ENCODE results near the gene DSG3. TPM values are rescaled to one million over a fixed set of nuclear protein-coding genes. Genes with fewer than 3 reads are reported as not detected.

The DSG3 gene
- total and polyA plus RNA-seq, 2 of the 8 experiments (the other 6 are each of a cell fraction or from before 2014, with no cell fraction given) = 0.03 to 0.07 TPM

GRCh38 chr18:31426871-31427406 is 20.6 kb upstream of the DSG3 start:
- Histone ChIP-seq H3K36me3 (ENCODE audit: control insufficient read depth in 2 of 4, insufficient read depth in 4 of 4, low read length in 3 of 4) (no peaks in the 10 kb centered on the region), H3K79me2 (ENCODE audit: control insufficient read depth in 1 of 2, insufficient read depth in 2 of 2, low read length in 2 of 2) (no peaks in the 10 kb centered on the region), H4K5ac (ENCODE audit: insufficient read length, low read depth, low read length) (no peak overlapping the region), H3K14ac (ENCODE audit: insufficient read length) (no peak overlapping the region), H3K56ac (replicated peaks; ENCODE audit: insufficient read length, low read depth, low read length) (no peak overlapping the region), H2BK120ac (replicated peaks; ENCODE audit: low read depth, low read length) (no peak overlapping the region), H3K4ac (replicated peaks; ENCODE audit: insufficient read length, low read depth, low read length) (no peak overlapping the region), H3K9ac (replicated peaks in 1 of 4; ENCODE audit: extremely low read depth in 1 of 4, low read depth in 3 of 4, low read length in 3 of 4) (no peak overlapping the region), H3K79me1 (ENCODE audit: low read depth, low read length) (no peaks in the 10 kb centered on the region), H3K27me3 (replicated peaks in 1 of 4; ENCODE audit: control insufficient read depth in 3 of 4, extremely low read depth in 1 of 4, insufficient read depth in 3 of 4, low read length in 3 of 4) (no peaks in the 10 kb centered on the region), H3K23ac (ENCODE audit: insufficient read length) (no peak overlapping the region), H3K23me2 (ENCODE audit: low read depth, low read length) (no peaks in the 10 kb centered on the region), H2BK12ac (ENCODE audit: low read depth, low read length) (no peak overlapping the region), H3K27ac (ENCODE audit: low read depth, low read length) (no peak overlapping the region), H3K4me1 (replicated peaks in 1 of 4; ENCODE audit: control insufficient read depth in 3 of 4, insufficient read depth in 4 of 4, low read length in 3 of 4) (no peaks in the 10 kb centered on the region), H4K91ac (replicated peaks; ENCODE audit: insufficient read length, low read length) (no peak overlapping the region), H4K20me1 (replicated peaks in 1 of 2; ENCODE audit: control insufficient read depth in 1 of 2, insufficient read depth in 2 of 2, low read length in 2 of 2) (no peaks in the 10 kb centered on the region), H2AK5ac (ENCODE audit: low read depth, low read length) (no peak overlapping the region), H2BK15ac (ENCODE audit: low read length) (no peak overlapping the region), H3K4me3 (ENCODE audit: extremely low read depth in 1 of 4, insufficient read depth in 2 of 4, low read depth in 3 of 4, low read length in 4 of 4) (no peak overlapping the region), H3K4me2 (ENCODE audit: insufficient read depth in 1 of 2, low read depth in 2 of 2, low read length in 2 of 2) (no peak overlapping the region), H2BK5ac (ENCODE audit: low read depth, low read length) (no peak overlapping the region), H4K8ac (ENCODE audit: extremely low read depth, insufficient read depth, low read length) (no peak overlapping the region), H2AFZ (ENCODE audit: low read length) (peak overlapping the region; percentile 63; the same call in 1 of the 2 replicates), H3K18ac (ENCODE audit: extremely low read depth, low read length) (no peak overlapping the region), H3K9me3 (ENCODE audit: insufficient read depth in 2 of 2, low read depth in 1 of 2, low read length in 1 of 2) (no peaks in the 10 kb centered on the region), H2BK20ac (ENCODE audit: low read length) (no peak overlapping the region)
- 72% methylated on average over 5 of the region's 5 CpGs; no CpG with 5 or more reads in 1 of the 2 experiments for WGBS, 2 experiments (ENCODE audit: extremely low coverage in 1 of 2, insufficient coverage in 1 of 2, insufficient read length in 1 of 2, insufficient replicate concordance in 2 of 2, low coverage in 1 of 2, low lambda C conversion rate in 2 of 2, missing lambda C conversion rate in 1 of 2)
- no peak for TF ChIP-seq POLR2AphosphoS5 (IDR thresholded peaks at IDR 0.05; ENCODE audit: low read depth, low read length)
- no peak for TF ChIP-seq CEBPB (IDR thresholded peaks at IDR 0.05; ENCODE audit: low read depth, low read length)
- no peak for TF ChIP-seq POLR2A (IDR thresholded peaks at IDR 0.05; ENCODE audit: control extremely low read depth in 1 of 2, low read depth in 2 of 2, low read length in 2 of 2)
- no peak for TF ChIP-seq SP2 (IDR thresholded peaks at IDR 0.05; ENCODE audit: low read length)
- TF ChIP-seq KDM4A (IDR thresholded peaks at IDR 0.05; ENCODE audit: low read depth, low read length, severe bottlenecking) = no peak
- no peak for TF ChIP-seq ASH2L (IDR thresholded peaks at IDR 0.05; ENCODE audit: low read length)
- no peak for TF ChIP-seq KDM1A (IDR thresholded peaks at IDR 0.05; ENCODE audit: borderline replicate concordance, low read length)
- no peak for TF ChIP-seq TBP (IDR thresholded peaks at IDR 0.05; ENCODE audit: low read depth, low read length)
- TF ChIP-seq USF2 (IDR thresholded peaks at IDR 0.05; ENCODE audit: low read length) = no peak
- TF ChIP-seq EGR1 (IDR thresholded peaks at IDR 0.05; ENCODE audit: borderline replicate concordance, low read depth, low read length) = no peak
- no peak for TF ChIP-seq JUND (IDR thresholded peaks at IDR 0.05; ENCODE audit: low read length)
- TF ChIP-seq CHD2 (IDR thresholded peaks at IDR 0.05; ENCODE audit: low read length) = no peak
- no peak for TF ChIP-seq CHD1 (IDR thresholded peaks at IDR 0.05; ENCODE audit: low read depth, low read length)
- TF ChIP-seq, protein P1, sequence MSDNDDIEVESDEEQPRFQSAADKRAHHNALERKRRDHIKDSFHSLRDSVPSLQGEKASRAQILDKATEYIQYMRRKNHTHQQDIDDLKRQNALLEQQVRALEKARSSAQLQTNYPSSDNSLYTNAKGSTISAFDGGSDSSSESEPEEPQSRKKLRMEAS (IDR thresholded peaks at IDR 0.05) = no peak
- POLR2A ChIA-PET (ENCODE audit: partially characterized antibody) = no interaction called here
- DNase-seq (ENCODE audit: low read depth in 1 of 2, low spot score in 2 of 2) (no peak), FAIRE-seq (no peak)
- CTCF ChIA-PET (ENCODE audit: partially characterized antibody) = interaction anchor here (0.7 to 6.1 kb wide), 3 partner anchors 13 to 161 kb away, joined by 3 to 47 read pairs (median 3); no protein-coding TSS in a partner anchor

Data from H1 (cell line).